GM19240 (cell line): Measurements from ENCODE around the gene EYA4.

Experiments
- DNase-seq: peaks from one replicate; pipeline ENCODE4 v3.0.0; 2011; ENCODE audit warnings: low spot score; ENCODE audit not compliant: insufficient read length

Gene EYA4

DNA sequence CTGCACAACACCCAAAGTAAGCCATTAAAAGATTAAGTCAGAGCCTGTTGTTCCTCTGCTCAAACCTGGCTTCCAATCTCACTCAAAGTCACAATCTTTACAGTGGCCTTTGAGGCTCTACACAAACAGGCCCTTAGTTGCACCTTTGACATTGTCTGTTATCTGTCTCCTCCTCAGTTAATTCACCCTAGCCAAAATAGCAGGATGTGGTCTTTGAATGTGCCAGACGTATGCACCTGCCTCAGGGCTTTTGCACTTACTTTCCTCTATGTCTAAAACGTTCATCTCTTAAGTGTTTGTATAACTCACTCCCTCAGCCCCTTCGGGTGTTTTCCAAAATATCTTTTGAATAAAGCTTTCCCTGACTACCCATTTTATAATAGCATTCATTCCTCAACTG, 107.7 kb downstream of the EYA4 start:
- no peak for DNase-seq

GRCh38 chr6:133350928-133351327, 109.8 kb downstream of the EYA4 start:
- DNase-seq = no peak

GRCh38 chr6:133352046-133352445, 110.9 kb downstream of the EYA4 start:
- DNase-seq = no peak

DNA sequence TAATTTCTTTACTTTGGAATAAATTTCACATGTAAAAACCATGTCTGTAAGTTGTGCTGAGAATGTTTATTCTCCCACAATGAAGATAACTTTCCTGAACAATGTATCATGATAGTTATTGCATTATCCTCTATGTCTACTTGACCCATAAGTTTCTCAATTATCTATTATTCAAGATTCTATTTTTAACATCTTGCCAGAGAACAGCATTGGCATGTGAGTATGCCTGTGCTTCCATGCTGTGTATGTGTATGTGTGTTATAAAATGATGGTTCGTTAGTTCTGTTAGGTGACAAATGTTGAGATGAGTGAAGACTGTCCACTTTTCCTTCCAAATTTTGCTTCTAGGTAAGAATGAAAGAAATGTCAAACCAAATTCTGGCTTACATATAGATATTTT, 111.9 kb downstream of the EYA4 start:
- no peak for DNase-seq

DNA sequence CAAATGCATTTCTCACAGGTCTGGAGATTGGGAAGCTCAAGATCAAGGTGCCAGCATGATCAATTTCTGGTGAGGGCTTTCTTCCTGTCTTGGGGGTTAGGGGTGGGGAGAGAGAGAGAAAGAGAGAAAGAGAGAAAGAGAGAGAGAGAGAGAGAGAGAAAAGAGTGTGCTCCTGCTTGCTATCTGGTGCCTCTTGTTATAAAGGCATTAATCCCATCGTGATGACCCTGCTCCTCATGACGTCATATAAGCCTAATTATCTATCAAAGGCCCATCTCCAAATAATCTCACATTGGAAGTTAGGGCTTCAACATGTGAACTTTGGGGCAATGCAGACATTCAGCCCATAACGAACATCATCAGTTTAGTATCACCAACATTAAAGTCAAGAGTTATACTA, 114.8 kb downstream of the EYA4 start:
- DNase-seq = no peak

GRCh38 chr6:133358574-133359150, 117.5 kb downstream of the EYA4 start:
- no peak for DNase-seq

- no peak for DNase-seq
These were observed 118.1 kb downstream of the EYA4 start for GRCh38 chr6:133359256-133359655.

DNA sequence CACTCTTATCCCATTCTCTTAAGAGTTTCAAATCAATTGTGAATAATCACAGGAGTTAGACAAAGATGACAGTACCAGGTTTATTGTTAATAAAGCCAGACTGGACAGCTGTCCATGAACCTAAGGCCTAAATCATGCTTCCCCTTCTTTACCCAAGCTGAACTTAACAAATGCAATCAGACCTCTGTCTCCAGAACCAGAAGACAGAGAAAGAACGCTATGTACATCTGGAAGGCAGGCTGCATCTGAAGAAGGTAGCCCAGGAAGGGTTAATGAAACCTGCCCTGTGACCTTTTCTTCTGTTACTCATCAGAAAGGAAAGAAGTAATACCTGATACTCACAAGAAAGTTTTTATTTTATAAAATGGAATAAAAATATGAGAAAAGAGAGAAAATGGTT, 118.6 kb downstream of the EYA4 start:
- no peak for DNase-seq

DNA sequence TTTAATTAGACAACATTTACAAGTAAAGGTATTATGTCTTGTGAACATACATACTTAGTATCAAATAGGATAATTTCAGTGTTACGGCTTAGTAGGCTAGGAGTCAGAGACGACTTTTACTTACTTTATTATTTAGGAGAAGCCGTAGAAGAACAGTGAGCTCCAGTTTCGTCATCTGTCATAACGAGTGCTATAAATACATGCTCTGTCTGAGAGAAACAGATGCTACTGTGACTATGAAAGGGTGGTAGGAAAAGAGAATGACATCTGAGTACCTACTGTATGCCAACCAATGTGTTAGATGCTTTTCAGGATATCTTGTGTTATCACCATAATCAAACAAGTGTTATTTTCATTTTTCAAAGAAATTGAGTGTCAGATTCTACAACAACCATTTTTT, 119.0 kb downstream of the EYA4 start:
- no peak for DNase-seq

DNA sequence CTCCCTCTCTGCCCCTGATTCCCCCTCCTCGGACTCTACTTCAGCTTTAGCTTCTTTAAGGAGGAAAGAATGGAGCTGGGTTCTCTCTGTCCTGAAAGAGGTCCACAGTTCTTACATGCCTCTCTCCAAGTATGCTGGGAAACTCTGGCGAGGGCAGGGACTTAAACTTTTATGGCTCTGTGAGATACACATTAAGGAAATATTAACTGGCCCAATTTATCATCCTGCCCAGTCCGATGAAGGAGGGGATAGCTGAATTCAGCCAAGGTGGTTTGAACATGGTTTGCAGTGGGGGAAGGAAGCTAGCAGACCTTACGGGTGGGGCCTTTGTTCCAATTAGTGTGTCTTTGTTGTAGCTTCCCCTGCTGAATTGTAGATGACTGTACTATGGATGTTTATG, 121.7 kb downstream of the EYA4 start:
- no peak for DNase-seq

DNA sequence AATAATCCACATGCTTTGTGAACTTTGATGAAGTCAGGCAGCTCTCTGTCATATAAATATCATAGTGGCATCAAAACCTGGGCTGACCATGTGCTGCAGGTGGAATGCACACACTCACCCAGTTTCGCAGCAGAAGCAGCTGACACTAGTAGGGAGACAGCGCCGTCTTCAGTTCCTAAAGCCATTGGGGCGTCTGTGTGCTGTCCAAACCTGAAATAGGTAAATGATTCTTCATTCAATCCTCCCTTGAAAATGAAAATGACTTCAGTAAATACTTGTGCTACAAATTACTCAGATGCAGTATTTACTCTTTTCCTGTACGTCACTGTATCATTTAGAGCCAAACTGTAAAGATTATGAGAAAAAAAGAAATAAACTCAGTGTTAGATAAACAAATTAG, 127.5 kb downstream of the EYA4 start:
- DNase-seq = no peak

DNA sequence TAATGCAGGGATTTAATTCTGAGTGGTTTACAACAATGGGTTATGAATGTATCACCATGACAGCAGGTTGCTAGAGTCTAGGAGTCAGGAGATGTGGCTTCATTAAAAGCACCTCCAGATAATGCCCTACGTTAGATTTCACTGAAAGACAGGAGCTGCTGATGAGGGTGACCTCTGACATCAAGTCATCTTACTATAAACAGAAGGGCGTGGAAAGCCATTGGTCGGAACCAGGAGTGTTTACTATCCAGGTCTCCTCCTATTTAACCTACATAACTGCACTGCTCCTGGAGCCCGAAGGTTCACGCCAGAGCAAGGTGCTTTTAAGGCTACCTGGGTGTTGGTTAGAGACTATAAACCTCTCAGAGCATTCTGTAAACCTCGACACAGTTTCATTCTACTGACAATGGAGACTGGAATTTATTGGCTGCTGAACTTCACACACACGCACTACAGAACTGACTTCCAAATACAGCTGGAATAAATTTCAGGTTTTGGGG, 128.7 kb downstream of the EYA4 start:
- no peak for DNase-seq

DNA sequence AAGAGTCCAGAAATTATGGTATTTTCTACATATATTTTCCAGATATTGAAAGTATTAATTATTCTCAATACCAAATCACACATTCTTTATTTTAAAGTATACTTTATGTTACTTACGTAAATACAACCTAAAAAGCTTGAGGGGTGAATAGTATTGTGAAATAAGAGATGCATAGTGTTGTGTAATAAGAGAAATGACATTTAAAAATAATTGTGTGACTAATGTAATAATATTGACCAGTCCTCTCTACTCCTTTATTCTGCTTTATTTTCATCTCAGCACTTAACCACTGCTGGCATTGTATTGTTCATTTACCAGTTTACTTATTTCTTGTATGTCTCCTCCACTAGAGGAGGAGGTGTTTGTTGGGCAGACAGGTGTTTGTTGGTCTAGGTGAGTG, 135.6 kb downstream of the EYA4 start:
- no peak for DNase-seq

DNA sequence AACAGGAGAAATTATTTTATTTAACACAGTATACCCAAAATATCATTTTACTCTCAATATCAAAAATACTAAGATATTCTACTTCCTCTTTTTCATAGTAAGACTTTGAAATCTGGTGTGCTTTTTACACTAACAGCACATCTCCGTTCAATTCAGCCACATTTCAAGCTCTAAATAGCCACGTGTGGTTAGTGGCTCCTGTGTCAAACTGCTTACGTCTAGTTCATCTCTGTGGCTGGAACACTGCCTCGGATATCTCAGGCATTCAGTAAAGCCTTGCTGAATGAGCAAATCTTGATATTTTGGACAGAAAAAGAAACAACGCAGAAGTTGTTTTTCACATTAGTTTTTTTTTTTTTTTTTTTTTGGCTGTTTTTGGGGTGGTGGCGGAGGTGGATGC, 136.1 kb downstream of the EYA4 start:
- no peak for DNase-seq

GRCh38 chr6:133380047-133380446, 138.9 kb downstream of the EYA4 start:
- no peak for DNase-seq

DNA sequence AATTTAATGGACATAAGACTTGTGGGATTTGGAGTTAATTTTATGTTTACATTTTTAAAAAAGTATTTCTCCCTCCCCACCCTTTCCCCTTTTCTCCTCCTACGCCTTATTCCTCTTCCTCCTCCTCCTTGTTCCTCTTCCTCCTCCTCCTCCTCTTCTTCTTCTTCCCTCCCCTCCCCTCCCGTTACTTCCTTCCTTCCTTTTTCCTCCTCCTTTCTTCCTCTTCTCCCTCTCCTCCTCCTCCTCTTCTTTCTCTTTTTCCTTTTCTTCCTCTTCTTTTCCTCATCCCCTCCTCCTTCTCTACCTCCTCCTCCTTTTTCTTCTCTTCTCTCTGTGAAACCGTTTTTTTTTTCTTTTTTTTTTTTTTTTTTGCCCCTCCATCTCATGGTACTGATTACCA, 139.6 kb downstream of the EYA4 start:
- DNase-seq = no peak

- no peak for DNase-seq
These were observed 147.6 kb downstream of the EYA4 start for GRCh38 chr6:133388731-133389130.

DNA sequence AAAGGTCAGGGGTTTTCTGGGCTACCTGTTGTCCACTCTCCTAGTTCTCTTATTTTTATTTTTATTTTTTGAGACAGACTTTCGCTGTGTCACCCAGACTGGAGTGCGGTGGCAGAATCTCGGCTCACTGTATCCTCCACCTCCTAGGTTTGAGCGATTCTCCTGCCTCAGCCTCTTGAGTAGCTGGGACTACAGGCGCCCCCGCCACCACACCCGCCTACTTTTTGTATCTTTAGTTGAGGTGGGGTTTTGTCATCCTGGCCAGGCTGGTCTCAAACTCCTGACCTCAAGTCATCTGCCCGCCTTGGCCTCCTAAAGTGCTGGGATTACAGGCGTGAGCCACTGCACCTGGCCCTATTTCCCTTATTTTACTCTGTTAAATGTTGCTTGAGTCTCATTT, 149.0 kb downstream of the EYA4 start:
- no peak for DNase-seq

DNA sequence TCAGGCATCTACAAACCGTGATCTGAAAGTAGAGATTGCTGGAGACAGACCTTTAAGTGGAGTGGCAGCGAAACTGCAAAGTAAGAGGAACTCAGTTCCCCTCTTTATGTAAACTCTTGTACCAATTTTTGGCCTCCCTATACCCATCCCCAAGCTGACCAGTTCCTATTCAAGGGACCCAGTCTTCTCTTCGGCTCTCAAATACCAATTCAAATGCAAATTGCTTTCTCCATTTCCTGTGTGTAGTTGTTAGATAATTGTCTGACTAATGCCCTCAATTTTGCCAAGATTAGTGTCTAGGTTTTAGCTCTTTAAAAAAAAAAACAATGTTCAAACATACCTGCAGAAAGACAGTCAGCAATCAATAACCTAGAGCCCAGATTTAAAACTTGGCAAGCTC, 150.9 kb downstream of the EYA4 start:
- no peak for DNase-seq

- DNase-seq = no peak
These were observed 151.5 kb downstream of the EYA4 start for GRCh38 chr6:133392641-133393040.

- no peak for DNase-seq
These were observed 152.7 kb downstream of the EYA4 start for GRCh38 chr6:133393891-133394290.

DNA sequence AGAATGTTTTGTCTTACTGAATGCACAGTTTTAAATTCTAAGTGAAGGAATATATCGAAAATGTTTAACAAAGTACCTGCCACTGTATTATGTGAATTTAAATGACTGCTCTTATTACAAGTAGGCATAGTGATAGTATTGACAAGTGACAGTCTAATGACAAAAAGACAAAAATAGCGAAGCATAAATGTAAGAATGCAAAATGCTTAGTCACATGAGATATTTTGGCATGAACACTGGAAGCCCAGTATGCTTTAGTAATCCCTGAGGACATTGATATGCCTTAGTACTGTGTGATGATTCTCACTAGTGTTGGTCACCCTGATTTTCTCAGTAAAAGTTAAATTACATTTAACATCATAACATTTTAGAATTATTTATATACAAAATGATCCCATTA, 153.5 kb downstream of the EYA4 start:
- DNase-seq = no peak

DNA sequence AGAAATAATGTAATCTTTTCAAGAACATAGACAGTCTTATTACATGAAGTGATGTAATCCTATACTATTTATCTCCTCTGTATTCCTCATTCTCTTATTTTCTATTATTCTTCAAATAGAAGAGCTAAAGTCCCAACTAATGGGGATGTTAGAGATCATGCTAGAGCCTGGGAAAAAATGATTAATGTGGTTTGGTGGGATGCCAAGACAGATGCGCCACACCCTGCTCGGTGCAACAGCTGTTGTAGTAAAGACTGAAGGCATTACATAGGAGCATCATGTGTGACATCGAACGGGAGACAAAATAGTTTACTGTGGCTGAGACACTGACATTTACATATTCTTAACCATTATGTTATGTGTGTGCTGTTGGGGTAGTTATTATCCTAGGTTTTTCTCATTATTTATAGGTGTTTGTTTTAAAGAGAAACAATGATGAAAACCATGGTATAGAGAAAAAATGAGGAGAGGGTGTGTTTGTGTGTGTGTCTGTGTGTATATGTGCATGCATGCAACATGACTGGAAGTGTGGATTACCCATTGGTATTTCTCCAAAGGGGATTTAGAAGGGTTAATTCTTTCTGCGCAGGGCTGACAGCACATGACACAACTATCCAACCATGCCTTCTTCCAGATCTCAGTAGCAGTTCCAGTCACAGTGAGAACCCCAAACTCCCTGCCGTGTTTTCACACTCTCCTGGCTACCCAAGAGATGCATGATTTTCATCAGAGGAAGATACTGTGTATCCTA, 155.3 kb downstream of the EYA4 start:
- no peak for DNase-seq
